CD14-positive monocyte (primary cell): ENCODE measurements around the gene EPSTI1. TPM values are rescaled to one million over a fixed set of nuclear protein-coding genes. Genes with fewer than 3 reads are reported as not detected.

Experiments used
- DNase-seq, 3 donors: peaks; one replicate each; pipeline ENCODE4 v3.0.0-alpha.2; 2011 to 2022
- H2AFZ ChIP-seq: 2 replicates; pipeline ENCODE4 v1.6.0; 2012; ENCODE audit warnings: mild to moderate bottlenecking, low read depth, low read length, inconsistent platforms; ENCODE audit not compliant: insufficient read depth, poor library complexity, severe bottlenecking
- H3K27ac ChIP-seq, 2 donors: 1 replicate in 1 of 2; 2 replicates in 1 of 2; pipeline ENCODE4 v1.5.1; 2012 to 2013; ENCODE audit warnings: low read length in 2 of 2, control low read depth in 1 of 2, inconsistent platforms in 1 of 2, low read depth in 1 of 2, mild to moderate bottlenecking in 1 of 2
- H3K27me3 ChIP-seq, 2 donors: one replicate each; pipeline versions ENCODE4 v1.6.0 to v1.6.1; 2011 to 2013; ENCODE audit warnings: low read length in 2 of 2; ENCODE audit not compliant: control insufficient read depth in 2 of 2, insufficient read depth in 2 of 2
- H3K36me3 ChIP-seq, 2 donors: replicated peaks in 1 of 2; 1 replicate in 1 of 2; 2 replicates in 1 of 2; pipeline versions ENCODE4 v1.5.1 to v1.6.1; 2012 to 2013; ENCODE audit warnings: low read length in 2 of 2, control low read depth in 1 of 2, inconsistent platforms in 1 of 2, mild to moderate bottlenecking in 1 of 2; ENCODE audit not compliant: insufficient read depth in 2 of 2, control insufficient read depth in 1 of 2
- H3K4me1 ChIP-seq, 2 donors: 1 replicate in 1 of 2; 2 replicates in 1 of 2; pipeline versions ENCODE4 v1.5.1 to v1.6.1; 2012 to 2013; ENCODE audit warnings: low read length in 2 of 2, control low read depth in 1 of 2, inconsistent platforms in 1 of 2, mild to moderate bottlenecking in 1 of 2, moderate library complexity in 1 of 2; ENCODE audit not compliant: insufficient read depth in 2 of 2, control insufficient read depth in 1 of 2
- H3K4me2 ChIP-seq: replicated peaks from 2 replicates; pipeline ENCODE3; 2012; ENCODE audit warnings: low read length, moderate library complexity, mild to moderate bottlenecking; ENCODE audit not compliant: poor library complexity, severe bottlenecking; ENCODE audit errors: extremely low read depth
- H3K4me3 ChIP-seq, 3 experiments: fragments of 200-600 bp in 1 of 3; sonication (generic) in 1 of 3; replicated peaks in 1 of 3; 1 replicate in 2 of 3; 2 replicates in 1 of 3; pipeline ENCODE4 v1.5.1; 2011 to 2013; ENCODE audit warnings: low read length in 3 of 3, mild to moderate bottlenecking in 3 of 3, control low read depth in 2 of 3, low read depth in 2 of 3, inconsistent platforms in 1 of 3, moderate library complexity in 1 of 3
- H3K79me2 ChIP-seq: 2 replicates; pipeline ENCODE4 v1.6.0; 2012; ENCODE audit warnings: mild to moderate bottlenecking, control low read depth, inconsistent platforms, low read length, moderate library complexity; ENCODE audit not compliant: insufficient read depth
- H3K9ac ChIP-seq: 2 replicates; pipeline ENCODE4 v1.6.0; 2017; ENCODE audit warnings: low read length, mild to moderate bottlenecking; ENCODE audit not compliant: insufficient read depth, poor library complexity, severe bottlenecking
- H3K9me3 ChIP-seq, 2 donors: replicated peaks in 1 of 2; 1 replicate in 1 of 2; 2 replicates in 1 of 2; pipeline versions ENCODE4 v1.5.1 to v1.6.1; 2012 to 2013; ENCODE audit warnings: low read length in 2 of 2, control low read depth in 1 of 2; ENCODE audit not compliant: control insufficient read depth in 1 of 2, insufficient read depth in 1 of 2
- H4K20me1 ChIP-seq: 2 replicates; pipeline ENCODE4 v1.6.0; 2012; ENCODE audit warnings: mild to moderate bottlenecking, low read length, control low read depth, moderate library complexity; ENCODE audit not compliant: insufficient read depth
- H3K27ac Mint-ChIP-seq, 7 donors: one replicate each; pipeline ENCODE4 v1.8.0; 2020; ENCODE audit warnings: mild to moderate bottlenecking in 7 of 7, mixed read lengths in 7 of 7, moderate library complexity in 6 of 7, inconsistent platforms in 2 of 7
- H3K27me3 Mint-ChIP-seq, 3 donors: one replicate each; pipeline ENCODE4 v1.8.0; 2021 to 2022; ENCODE audit warnings: low read depth in 3 of 3, mild to moderate bottlenecking in 3 of 3, mixed read lengths in 3 of 3, moderate library complexity in 3 of 3, inconsistent platforms in 1 of 3
- H3K36me3 Mint-ChIP-seq, 2 donors: one replicate each; pipeline ENCODE4 v1.8.0; 2020; ENCODE audit warnings: mixed read lengths in 2 of 2, inconsistent platforms in 1 of 2, mild to moderate bottlenecking in 1 of 2
- H3K4me1 Mint-ChIP-seq: one replicate; pipeline ENCODE4 v1.8.0; 2020; ENCODE audit warnings: mild to moderate bottlenecking, mixed read lengths
- H3K4me3 Mint-ChIP-seq, 2 donors: one replicate each; pipeline ENCODE4 v1.8.0; 2020; ENCODE audit warnings: mild to moderate bottlenecking in 2 of 2, mixed read lengths in 2 of 2, moderate library complexity in 1 of 2
- H3K9me3 Mint-ChIP-seq, 7 donors: one replicate each; pipeline ENCODE4 v1.8.0; 2020 to 2022; ENCODE audit warnings: mixed read lengths in 7 of 7, mild to moderate bottlenecking in 6 of 7, moderate library complexity in 6 of 7, inconsistent platforms in 2 of 7
- CTCF ChIP-seq: fragments of 200-600 bp; IDR thresholded peaks from one replicate; pipeline ENCODE4 v1.8.0; 2022; ENCODE audit warnings: antibody characterized with exemption, mild to moderate bottlenecking
- WGBS: methylation state at CpG from one replicate; pipeline ENCODE4 v1.1.5; 2013; ENCODE audit warnings: missing lambda C conversion rate; ENCODE audit not compliant: insufficient coverage; 5-methylcytosine and 5-hydroxymethylcytosine counted together
- intact Hi-C, 2 donors: fragments of 100-400 bp; cut with micrococcal nuclease; formaldehyde crosslinking; loops; one replicate each; pipeline versions ENCODE4 v1.15.0 to v1.15.1; 2023
- polyA plus RNA-seq, 3 donors: library from polyadenylated mRNA; depleted of rRNA in 1 of 3; unstranded in 2 of 3; stranded (reverse) in 1 of 3; fragments of 300-500 nt in 2 of 3; fragments of >200 nt in 1 of 3; fragmentation: Illumina TruSeq in 2 of 3; gene quantifications; 1 replicate in 2 of 3; 2 replicates in 1 of 3; pipeline ENCODE4 v1.2.3, GENCODE V29; 2012 to 2021

The EPSTI1 gene
- polyA plus RNA-seq, 3 donors, result 14.6 to 19.9 (median 16.4) TPM

GRCh38 chr13:43009506-43009905 is 17.5 kb upstream of the EPSTI1 start:
- Histone ChIP-seq H3K9me3 (no peaks in the 10 kb centered on the region), H3K9ac (no peak overlapping the region), H3K4me2 (no peak overlapping the region), H2AFZ (no peak overlapping the region), H3K36me3 (no peaks in the 10 kb centered on the region), H3K27ac (no peak overlapping the region), H3K27me3 (no peaks in the 10 kb centered on the region), H3K4me1 (no peaks in the 10 kb centered on the region), H4K20me1 (no peaks in the 10 kb centered on the region), H3K4me3 (no peak overlapping the region), H3K79me2 (no peaks in the 10 kb centered on the region)
- Mint-ChIP-seq H3K4me1 (no peaks in the 10 kb centered on the region), H3K4me3 (no peak overlapping the region), H3K27ac (no peak overlapping the region), H3K36me3 (no peaks in the 10 kb centered on the region), H3K27me3 (peaks cover 1 to 6% (median 5%) of the 10 kb centered on the region in 3 donors), H3K9me3 (no peaks in the 10 kb centered on the region)
- no peak for DNase-seq
- no CpG with 5 or more reads among the region's 1 CpG for WGBS
- intact Hi-C loops, result no loop called here
- TF ChIP-seq CTCF, result no peak

- intact Hi-C loops, result no loop called here
- H3K9ac ChIP-seq, result no peak overlapping the region
- H3K4me2 ChIP-seq, result no peak overlapping the region
- H3K36me3 ChIP-seq, result no peaks in the 10 kb centered on the region
- Mint-ChIP-seq H3K36me3 (no peaks in the 10 kb centered on the region), H3K4me3 (no peak overlapping the region), H3K27ac (peak overlapping the region in 1 of 7 donors; percentile 36), H3K27me3 (peaks cover 1 to 7% (median 7%) of the 10 kb centered on the region in 3 donors), H3K4me1 (no peaks in the 10 kb centered on the region), H3K9me3 (no peaks in the 10 kb centered on the region)
- H3K27me3 ChIP-seq, result no peaks in the 10 kb centered on the region
- H2AFZ ChIP-seq, result no peak overlapping the region
- DNase-seq, result no peak
- no peaks in the 10 kb centered on the region for H4K20me1 ChIP-seq
- H3K4me1 ChIP-seq, result no peaks in the 10 kb centered on the region
- H3K4me3 ChIP-seq, result no peak overlapping the region
- H3K9me3 ChIP-seq, result no peaks in the 10 kb centered on the region
- WGBS, result 100% methylated on average over 1 of the region's 3 CpGs
- H3K79me2 ChIP-seq, result no peaks in the 10 kb centered on the region
- no peak for TF ChIP-seq CTCF
- H3K27ac ChIP-seq, result no peak overlapping the region
These were observed 16.6 kb upstream of the EPSTI1 start for GRCh38 chr13:43008596-43008995.
